ENCODE data around the gene WDPCP.

GRCh38 chr2:63576546-63576945 lies 11.7 kb downstream of the WDPCP start:
- TF ChIP-seq CTCF (conservative IDR thresholded peaks at IDR 0.05 in 1 of 2, IDR thresholded peaks at IDR 0.05 in 1 of 2; ENCODE audit: extremely low read depth in 1 of 2, insufficient read depth in 1 of 2, low read depth in 1 of 2, low read length in 2 of 2) (no peak), EZH2 (IDR thresholded peaks at IDR 0.05; ENCODE audit: borderline replicate concordance, low read length) (no peak)

Measured in mammary epithelial cell (primary cell).